HG02678 (cell line): ENCODE data around the gene B9D1.

Experiments used
- ATAC-seq: cut with Tn5 transposase; IDR thresholded peaks from one replicate; pipeline ENCODE4 v1.9.1; 2021; ENCODE audit warnings: mild to moderate bottlenecking, moderate library complexity; ENCODE audit not compliant: unreplicated experiment

The B9D1 gene

GRCh38 chr17:19306160-19307111 lies 56.1 kb downstream of the B9D1 start:
- peak; percentile 85 for ATAC-seq

- no peak for ATAC-seq
These were observed 56.8 kb downstream of the B9D1 start for GRCh38 chr17:19305761-19306159.

DNA sequence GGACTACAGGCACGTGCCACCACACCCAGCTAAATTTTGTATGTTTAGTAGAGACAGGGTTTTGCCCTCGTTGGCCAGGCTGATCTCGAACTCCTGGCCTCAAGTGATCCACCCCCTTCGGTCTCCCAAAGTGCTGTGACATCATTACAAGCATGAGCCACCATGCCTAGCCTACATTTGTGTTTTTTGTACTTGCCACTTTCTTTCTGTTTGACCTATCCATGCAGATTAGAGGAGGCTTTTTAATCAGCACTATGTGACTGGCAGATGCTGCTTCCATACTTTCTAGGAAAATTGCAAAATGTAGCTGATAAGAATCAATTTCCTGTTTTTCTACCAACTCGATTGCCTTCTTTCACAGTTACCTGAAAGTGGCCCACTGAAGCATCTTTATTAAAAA lies 57.3 kb downstream of the B9D1 start:
- ATAC-seq, result no peak

- ATAC-seq, result no peak
These were observed 57.8 kb downstream of the B9D1 start for GRCh38 chr17:19304751-19305150.

DNA sequence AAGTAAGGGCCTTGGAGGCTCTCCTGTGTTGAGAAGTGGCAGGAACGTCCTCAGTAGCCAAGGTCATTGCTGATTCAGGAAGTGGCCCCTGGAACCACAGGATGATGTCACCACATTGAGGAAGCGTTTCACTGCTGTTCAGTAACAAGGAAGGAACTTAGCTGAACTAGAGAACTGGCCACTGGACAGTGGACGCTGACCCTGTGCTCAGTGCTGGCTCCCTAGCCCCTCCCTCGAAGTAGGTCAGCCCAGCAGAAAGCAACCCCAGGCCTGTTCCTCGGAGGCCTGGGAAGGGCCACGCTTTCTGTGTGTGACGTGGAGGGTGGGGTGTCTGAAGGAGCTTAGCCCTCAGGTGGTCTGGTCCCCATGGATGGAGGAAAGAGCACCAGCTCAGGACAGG lies 58.3 kb downstream of the B9D1 start:
- ATAC-seq, result no peak

DNA sequence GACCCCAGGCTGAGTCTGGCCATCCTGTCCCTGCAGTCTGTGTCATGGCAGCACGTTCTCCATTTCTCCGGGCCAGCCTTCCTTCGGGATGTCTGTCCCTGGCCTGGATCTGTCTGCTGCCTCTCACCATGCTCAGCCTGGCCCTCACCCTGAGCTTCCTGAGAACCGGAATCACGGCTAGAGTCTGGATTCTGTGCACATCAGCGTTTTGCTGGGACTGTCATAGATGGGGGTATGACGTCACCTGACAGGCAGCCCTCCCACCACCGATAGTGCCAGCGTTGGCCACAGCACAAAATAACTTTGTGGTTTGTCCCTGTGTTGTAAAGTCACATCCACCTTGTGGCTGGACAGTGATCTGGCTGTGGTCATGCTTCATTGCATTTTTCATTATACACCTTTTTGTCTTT lies 59.2 kb downstream of the B9D1 start:
- no peak for ATAC-seq

DNA sequence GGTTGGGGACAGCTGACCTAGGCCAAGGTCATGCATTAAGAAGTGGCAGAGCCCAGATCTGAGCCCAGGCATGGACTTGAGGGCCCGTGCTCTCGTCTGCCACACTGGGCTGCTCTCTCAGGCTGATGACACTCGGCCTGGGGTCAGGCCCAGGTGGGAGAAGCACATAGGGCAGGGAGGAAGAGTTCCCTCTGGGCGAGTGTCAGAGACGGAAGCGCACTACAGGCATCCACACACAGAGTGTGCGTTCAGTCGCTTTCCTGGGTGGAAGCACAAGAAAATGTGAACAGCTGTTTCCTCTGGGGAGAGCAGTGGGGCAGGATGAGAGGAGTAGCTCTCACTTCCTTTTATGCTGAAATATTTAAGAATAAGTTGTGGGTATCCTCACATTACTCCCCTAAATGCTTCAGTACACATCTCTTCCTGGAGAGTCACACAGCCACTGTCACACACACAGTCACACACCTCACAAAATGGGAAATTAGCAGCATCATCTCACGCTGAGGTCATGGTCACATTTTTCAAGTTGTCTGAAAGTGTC lies 59.7 kb downstream of the B9D1 start:
- ATAC-seq, result no peak

DNA sequence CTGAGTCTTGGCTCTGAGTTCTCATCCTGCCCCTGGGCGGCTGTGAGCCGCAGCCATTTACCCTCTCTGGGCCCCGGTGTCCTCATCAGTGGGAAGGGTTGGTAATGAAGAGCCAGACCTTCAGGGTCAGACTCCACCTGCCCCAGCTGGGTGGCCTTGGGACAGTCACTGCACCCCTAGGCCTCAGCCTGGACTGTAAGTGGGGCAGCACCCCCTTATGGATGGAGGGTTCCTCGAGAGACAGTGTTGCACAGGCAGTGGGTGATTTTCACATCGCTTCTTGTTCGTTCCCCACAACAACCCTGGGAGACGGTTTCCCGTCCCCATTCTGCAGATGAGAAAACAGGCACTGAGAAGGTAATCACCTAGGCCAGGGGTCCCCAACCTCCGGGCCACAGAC lies 60.5 kb downstream of the B9D1 start:
- ATAC-seq, result no peak

GRCh38 chr17:19301274-19301951 lies 61.1 kb downstream of the B9D1 start:
- no peak for ATAC-seq

DNA sequence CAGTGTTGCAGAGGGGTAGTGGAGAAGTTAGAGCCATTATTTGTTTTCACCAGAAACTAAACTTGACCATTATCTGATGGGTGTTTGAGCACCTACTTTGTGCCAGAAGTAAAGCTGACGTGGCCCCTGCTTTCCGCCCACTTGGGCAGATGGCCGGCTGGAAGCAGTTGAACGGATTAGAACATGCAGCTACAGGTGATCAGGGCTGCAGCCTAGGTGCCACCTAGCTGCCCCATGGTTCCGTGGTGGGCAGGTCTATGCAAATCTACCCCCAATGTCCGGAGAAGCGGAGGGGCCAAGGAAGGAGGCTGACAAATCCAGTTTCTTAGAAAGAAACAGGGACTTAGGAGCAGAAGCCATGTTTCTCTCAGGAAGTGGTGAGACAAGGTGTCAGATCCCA lies 62.7 kb downstream of the B9D1 start:
- no peak for ATAC-seq

DNA sequence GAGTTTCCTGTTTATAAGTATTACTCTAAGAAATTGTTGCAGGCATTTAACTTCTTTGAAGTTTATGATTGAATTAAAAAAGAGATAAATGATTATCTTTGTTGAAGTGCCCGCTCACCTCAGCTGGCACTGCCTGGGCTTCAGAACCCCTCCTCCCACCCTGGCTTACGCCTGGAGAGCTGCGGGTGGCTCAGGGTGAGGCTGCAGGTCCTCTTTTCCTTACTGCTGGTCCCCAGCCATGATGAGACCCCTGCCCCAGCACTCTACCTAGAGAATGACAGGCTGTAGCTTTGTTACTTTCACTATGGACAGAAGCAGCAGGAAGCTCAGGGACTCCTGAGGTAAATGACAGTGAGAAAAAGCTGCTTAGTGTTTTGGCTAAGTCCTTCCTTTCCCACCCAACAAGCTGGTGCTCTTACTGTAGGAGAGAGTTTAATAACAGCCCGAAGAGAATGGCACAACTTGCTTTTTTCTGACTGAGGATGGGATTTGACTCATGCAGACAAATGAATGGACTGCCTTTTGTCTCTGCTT lies 63.2 kb downstream of the B9D1 start:
- no peak for ATAC-seq

- no peak for ATAC-seq
These were observed 63.8 kb downstream of the B9D1 start for GRCh38 chr17:19298569-19299213.

GRCh38 chr17:19296786-19297778 lies 65.4 kb downstream of the B9D1 start:
- ATAC-seq, result no peak

- no peak for ATAC-seq
These were observed 66.9 kb downstream of the B9D1 start for GRCh38 chr17:19295473-19296135.

- ATAC-seq, result no peak
These were observed 68.1 kb downstream of the B9D1 start for GRCh38 chr17:19294443-19294842.
